ENCODE measurements around the gene VCX3A.
"Not testable (repeated sequence)": the region's sequence is repeated elsewhere in the genome, so short reads cannot be mapped to it uniquely, and the experiment has no call there.

The VCX3A gene

DNA sequence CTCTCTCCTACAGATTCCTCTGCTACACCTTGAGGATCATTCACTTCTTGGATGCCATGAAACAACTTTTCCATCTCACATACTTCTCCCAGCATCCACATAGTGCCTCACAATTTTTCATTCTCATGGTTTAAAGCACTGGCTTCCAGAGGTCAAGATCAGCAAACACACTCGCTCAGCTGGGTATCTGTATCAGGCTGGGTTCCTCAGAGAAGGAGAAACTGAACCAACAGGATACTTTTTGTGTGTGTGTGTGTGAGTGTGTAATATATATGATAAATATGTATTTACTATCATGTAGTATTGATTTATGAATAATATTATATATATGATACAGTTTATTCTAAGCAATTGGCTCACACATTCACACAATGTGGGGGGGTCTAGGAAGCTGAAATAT is at the start of gene VCX3A:
Gene VCX3A (minus strand): TSS at position 101 of the 400 bp plus-strand sequence. CDS start 621 bp downstream, outside the sequence.
- DNase-seq: not testable (repeated sequence)

DNA sequence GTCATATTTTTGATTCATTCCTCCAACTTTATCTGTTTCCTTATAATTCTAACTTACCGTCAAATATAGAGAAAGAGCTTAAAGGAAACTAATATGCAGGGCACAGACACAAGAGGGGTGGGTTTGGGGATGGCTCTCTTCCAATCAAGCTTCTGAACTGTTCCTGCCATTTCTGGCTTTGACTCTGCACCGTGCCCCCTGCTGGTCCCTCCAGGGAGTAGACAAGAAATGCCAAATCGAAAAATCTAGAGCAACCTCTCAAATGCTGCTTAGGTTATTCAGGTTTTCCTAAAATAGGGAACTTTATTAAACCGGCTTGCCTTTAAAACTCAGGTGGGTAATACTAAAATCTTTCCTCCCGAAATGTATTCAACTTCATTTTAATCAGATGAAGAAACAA is 39.8 kb upstream of the VCX3A start:
- no peak for DNase-seq

DNA sequence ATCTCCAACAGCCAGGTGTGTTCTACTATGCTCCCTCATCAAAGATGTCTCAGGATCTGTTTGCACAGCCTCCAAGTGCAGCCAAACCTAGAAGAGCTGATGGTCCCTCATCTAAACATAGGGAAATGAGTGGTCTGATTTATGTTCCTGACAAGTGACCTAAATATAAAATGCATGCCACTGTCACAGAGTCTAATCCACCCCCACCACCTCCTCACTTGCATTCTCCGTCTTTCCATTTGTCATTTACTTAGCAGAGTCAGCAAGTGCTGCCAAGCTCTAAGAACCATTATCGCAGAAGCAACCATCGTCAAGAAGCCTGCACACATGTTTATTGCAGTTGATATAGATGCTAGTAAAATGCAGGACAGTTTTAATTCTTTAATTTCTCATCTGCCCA is 33.1 kb upstream of the VCX3A start:
- no peak for DNase-seq

DNA sequence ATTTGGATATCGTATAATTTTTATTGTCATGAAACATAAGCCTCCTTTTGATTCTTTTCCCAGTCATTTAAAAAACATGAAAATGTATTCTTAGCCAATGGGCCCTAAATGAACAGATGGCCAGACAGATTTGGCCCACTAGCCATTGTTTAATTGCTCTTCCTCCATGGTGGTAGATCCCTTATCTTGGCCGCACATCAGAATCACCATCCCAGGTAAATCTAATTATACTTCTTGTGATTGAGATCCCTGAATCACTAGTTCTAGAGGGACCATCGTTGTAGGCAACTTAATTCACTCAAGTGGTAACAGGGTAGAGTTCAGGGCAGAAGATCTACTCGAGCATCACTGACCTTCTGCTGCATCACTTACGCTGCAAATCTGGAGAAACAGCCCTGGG is 24.1 kb upstream of the VCX3A start:
- DNase-seq: no peak

DNA sequence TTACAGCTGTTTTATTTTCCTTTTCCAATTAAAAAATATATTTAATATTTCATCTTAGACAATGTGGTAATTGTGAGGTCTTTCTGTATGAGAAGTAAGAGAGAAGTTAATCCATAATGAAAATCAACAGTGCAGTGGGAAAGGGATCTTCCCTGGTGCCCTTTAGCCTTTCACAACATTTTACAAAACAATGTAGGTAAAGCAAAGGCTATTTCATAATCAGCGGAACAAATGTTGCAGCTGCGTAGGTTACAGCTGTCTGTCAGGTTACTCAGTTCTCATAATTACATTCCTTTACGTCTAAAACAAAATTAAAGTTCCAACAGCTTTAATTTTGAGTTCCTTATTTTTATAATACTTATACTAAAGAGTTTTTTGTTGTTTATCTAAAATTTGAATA is 22.8 kb upstream of the VCX3A start:
- no peak for DNase-seq

DNA sequence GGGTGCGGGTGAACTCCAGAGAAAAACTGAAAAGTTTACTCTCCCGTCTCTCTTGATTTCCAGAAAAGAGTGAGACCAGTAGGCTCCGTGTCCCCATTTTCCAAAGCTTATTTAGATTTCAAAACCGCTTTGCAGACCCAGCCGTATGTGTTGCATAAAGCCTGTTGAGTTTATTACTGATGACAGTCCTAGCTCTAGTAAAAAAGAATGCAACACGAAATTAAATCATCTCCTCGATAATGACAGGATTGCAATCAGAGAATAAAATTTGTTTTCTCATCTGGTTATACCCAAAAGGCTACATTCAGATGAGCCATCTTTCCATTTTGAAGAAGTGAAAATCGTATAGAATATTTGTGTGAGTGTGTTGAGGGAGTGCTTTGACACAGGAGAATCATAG is 16.1 kb upstream of the VCX3A start:
- DNase-seq: no peak

DNA sequence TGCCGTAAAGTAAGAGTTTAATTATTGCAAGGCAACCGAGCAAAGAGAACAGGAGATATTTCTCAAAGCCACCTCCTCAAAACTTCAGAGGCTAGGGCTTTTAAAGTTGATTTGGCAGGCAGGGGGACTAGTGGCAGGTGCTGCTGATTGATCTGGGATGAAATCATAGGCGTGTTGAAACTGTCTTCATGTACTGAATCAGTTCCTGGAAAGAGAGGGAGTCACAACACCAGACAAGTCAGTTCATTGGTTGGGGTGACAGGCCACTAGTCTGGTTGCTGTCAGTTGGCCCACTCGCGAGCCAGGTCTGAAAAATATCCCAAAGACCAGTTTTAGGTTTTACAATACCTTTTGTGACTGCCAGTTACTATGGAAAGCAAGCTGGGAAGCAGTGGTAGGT is 10.8 kb upstream of the VCX3A start:
- DNase-seq: no peak

DNA sequence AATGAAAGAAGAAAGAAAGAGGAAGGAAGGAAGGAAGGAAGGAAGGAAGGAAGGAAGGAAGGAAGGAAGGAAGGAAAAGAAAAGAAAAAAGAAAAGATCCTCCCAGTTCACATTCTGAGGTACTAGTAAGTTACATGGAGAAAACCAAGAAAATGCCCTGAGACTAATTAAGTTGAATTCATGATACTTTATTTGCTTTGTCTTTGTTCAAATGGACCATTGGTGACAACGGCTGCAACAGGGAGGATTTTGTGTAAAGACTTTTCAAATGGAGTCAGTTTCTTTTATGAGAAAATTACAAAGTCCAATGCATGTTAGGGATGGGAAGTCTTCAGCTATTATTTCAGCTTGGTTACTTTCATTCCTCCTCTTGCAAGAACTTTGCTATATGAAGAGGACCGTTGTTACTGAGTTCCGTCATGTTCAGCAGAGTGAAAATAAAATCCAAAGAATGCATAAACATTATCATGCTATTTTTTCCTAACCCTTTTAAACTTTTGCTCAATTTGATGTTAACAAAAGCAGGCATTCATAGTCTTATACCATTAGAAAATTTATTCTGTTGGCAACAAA is 8.3 kb downstream of the VCX3A start:
- DNase-seq: no peak

DNA sequence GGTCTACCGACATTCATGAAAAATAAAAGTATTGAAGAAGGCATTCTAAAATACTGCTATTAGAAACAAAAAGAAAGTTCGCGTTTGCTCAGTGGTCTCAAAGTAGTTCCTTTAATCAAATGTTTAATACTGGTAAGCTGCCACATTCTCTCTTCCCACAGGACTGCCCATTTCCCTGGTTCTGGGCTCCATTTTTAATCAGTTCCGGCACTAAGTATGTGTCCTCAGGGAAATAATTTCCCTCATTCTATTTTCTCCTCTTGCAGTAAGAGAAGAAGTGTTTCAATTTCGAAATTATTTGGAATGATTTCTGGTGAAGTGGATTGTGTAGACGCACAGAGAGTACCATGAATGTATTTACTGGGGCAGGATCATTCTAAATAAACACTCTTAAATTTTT is 17.5 kb downstream of the VCX3A start:
- DNase-seq: no peak

DNA sequence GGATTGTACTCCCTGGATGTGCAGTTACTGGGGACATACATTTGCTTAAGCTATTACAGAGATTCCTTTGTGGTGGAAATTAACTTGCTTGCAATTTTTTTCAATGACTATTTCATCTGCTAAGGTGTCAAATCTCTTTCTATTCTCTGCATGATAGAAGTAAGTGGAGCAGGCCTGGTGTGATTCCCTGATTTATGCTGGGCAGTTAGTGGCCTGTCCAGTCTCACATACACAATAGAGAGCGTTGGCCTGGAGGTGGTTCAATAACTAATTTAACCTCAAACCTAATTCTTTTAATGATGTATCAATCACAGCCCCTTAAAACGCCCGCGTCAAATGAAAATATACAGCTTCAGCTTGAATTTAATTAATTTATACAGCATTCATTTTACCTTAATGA is 28.5 kb downstream of the VCX3A start:
- no peak for DNase-seq

DNA sequence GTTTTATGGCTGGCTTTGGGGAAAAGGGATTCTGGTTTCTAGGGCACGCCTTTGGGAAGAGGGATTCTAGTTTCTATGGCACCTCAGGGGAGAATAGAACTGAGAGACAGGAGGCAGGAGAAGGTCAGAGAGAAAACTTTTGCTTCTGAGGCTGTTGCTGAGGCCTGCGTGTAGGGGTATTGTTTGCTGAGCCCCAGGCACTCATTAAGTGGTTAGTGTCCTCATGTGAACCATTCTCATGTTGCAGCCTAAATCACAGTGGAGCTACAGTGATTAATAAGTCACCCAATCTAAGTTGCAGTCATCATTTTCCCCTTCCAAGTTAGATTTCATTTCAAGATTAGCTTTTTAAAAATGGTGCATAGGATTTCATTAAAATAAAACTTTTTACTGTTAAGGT is 29.0 kb downstream of the VCX3A start:
- no peak for DNase-seq

DNA sequence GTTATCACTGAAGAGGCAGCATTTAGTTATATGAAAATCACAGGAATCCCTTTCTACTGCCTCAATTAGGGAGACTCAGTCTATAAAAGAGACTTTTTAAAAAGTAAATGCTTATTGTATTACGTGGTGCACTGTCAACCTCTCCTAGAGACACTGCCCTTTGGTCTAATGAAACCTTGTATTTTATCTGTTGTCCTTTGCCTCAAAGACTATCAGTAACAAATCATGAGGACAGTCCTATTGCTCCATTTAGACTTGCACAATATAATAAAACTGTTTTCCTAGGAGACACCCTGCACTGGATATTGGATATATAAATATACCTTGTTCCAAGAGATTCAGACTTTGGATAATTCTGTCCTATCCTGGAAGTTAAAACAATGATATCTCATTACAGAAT is 34.2 kb downstream of the VCX3A start:
- no peak for DNase-seq

DNA sequence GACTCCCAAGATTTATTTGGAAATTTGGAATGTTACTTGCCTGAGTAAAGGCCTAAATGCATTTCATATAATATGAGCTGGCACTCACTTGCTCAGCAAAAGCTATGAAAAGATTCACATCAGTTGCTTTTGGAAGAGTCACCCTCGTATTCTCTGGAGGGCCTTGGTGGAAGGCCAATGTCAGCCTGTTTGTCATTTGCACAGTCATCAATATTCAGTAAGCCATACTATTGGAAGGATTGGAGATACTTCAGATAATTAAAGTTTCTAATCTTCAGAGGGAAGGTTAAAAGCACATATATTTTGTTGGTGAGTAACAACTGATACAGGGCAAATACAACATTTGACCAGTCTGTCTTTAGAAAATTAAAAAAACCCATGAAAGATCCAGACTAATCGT is 36.6 kb downstream of the VCX3A start:
- no peak for DNase-seq

Measured in NCI-H1930 (cell line).